H9 (cell line): ENCODE data around the gene BUB1. TPM values are rescaled to one million over a fixed set of nuclear protein-coding genes. Genes with fewer than 3 reads are reported as not detected.
"Not testable (repeated sequence)": the region's sequence is repeated elsewhere in the genome, so short reads cannot be mapped to it uniquely, and the experiment has no call there.

Experiments used
- DNase-seq: peaks from one replicate; pipeline ENCODE4 v3.0.0-alpha.2; 2017
- H2AFZ ChIP-seq: one replicate; pipeline ENCODE4 v1.6.1; 2013; ENCODE audit warnings: mild to moderate bottlenecking, low read length, control low read depth, moderate library complexity
- H2AK5ac ChIP-seq: 2 replicates; pipeline ENCODE4 v1.6.1; 2013; ENCODE audit warnings: low read length, control low read depth, mixed read lengths; ENCODE audit not compliant: insufficient read length
- H2BK120ac ChIP-seq: one replicate; pipeline ENCODE4 v1.6.1; 2013; ENCODE audit warnings: low read depth, mild to moderate bottlenecking, low read length, control low read depth, inconsistent platforms; ENCODE audit not compliant: poor library complexity, severe bottlenecking
- H2BK12ac ChIP-seq: 2 replicates; pipeline ENCODE4 v1.6.1; 2013; ENCODE audit warnings: low read length, control low read depth, mixed read lengths, low read depth; ENCODE audit not compliant: insufficient read length
- H2BK15ac ChIP-seq: 2 replicates; pipeline ENCODE4 v1.6.1; 2013; ENCODE audit warnings: low read depth, low read length, control low read depth
- H2BK20ac ChIP-seq: one replicate; pipeline ENCODE4 v1.6.1; 2013; ENCODE audit warnings: low read depth, mild to moderate bottlenecking, low read length, control low read depth, inconsistent platforms; ENCODE audit not compliant: poor library complexity, severe bottlenecking
- H2BK5ac ChIP-seq: 2 replicates; pipeline ENCODE4 v1.6.1; 2013; ENCODE audit warnings: low read length, control low read depth, mixed read lengths; ENCODE audit not compliant: insufficient read length
- H3K14ac ChIP-seq: 2 replicates; pipeline ENCODE4 v1.6.1; 2013; ENCODE audit warnings: low read length, control low read depth; ENCODE audit not compliant: insufficient read depth
- H3K18ac ChIP-seq: 2 replicates; pipeline ENCODE4 v1.6.1; 2013; ENCODE audit warnings: low read depth, mild to moderate bottlenecking, mixed read lengths, low read length, control low read depth; ENCODE audit not compliant: insufficient read length
- H3K23ac ChIP-seq: 2 replicates; pipeline ENCODE4 v1.6.1; 2013; ENCODE audit warnings: low read length, control low read depth, mixed read lengths, low read depth; ENCODE audit not compliant: insufficient read length
- H3K23me2 ChIP-seq: 2 replicates; pipeline ENCODE4 v1.6.1; 2013; ENCODE audit warnings: low read depth, mild to moderate bottlenecking, mixed read lengths, low read length, control low read depth; ENCODE audit not compliant: insufficient read length, poor library complexity, severe bottlenecking
- H3K27ac ChIP-seq: 2 replicates; pipeline ENCODE4 v1.5.1; 2013; ENCODE audit warnings: low read length, control low read depth, mixed read lengths, low read depth; ENCODE audit not compliant: insufficient read length
- H3K27me3 ChIP-seq: 2 replicates; pipeline ENCODE4 v1.6.1; 2013; ENCODE audit warnings: low read length, control low read depth, inconsistent platforms; ENCODE audit not compliant: insufficient read depth
- H3K4ac ChIP-seq: 2 replicates; pipeline ENCODE4 v1.6.1; 2013; ENCODE audit warnings: low read depth, mild to moderate bottlenecking, control low read depth, inconsistent platforms, low read length, moderate library complexity
- H3K4me1 ChIP-seq: 2 replicates; pipeline ENCODE4 v1.6.1; 2013; ENCODE audit warnings: low read length, control low read depth, inconsistent platforms; ENCODE audit not compliant: insufficient read depth
- H3K4me2 ChIP-seq: 2 replicates; pipeline ENCODE4 v1.6.1; 2013; ENCODE audit warnings: low read length, control low read depth, mixed read lengths; ENCODE audit not compliant: insufficient read length, insufficient read depth
- H3K56ac ChIP-seq: 2 replicates; pipeline ENCODE4 v1.6.1; 2013; ENCODE audit warnings: low read depth, mild to moderate bottlenecking, mixed read lengths, low read length, control low read depth; ENCODE audit not compliant: insufficient read length
- H3K79me1 ChIP-seq: 2 replicates; pipeline ENCODE4 v1.6.1; 2013; ENCODE audit warnings: low read depth, mild to moderate bottlenecking, moderate library complexity, low read length, control low read depth, inconsistent platforms; ENCODE audit not compliant: insufficient read depth, poor library complexity, severe bottlenecking
- H3K79me2 ChIP-seq: 2 replicates; pipeline ENCODE4 v1.6.1; 2013; ENCODE audit warnings: low read length, control low read depth, inconsistent platforms; ENCODE audit not compliant: insufficient read depth
- H3K9ac ChIP-seq: 2 replicates; pipeline ENCODE4 v1.6.1; 2013; ENCODE audit warnings: low read length, control low read depth, mixed read lengths; ENCODE audit not compliant: insufficient read length; ENCODE audit errors: extremely low read depth
- H3K9me3 ChIP-seq: one replicate; pipeline ENCODE4 v1.6.1; 2013; ENCODE audit warnings: low read depth, low read length, inconsistent platforms; ENCODE audit not compliant: control insufficient read depth
- H3T11ph ChIP-seq: one replicate; pipeline ENCODE4 v1.6.1; 2013; ENCODE audit warnings: mild to moderate bottlenecking, low read length, control low read depth, inconsistent platforms
- H4K20me1 ChIP-seq: one replicate; pipeline ENCODE4 v1.6.1; 2013; ENCODE audit not compliant: control insufficient read depth, insufficient read length, insufficient read depth
- H4K5ac ChIP-seq: 2 replicates; pipeline ENCODE4 v1.6.1; 2013; ENCODE audit warnings: low read depth, mild to moderate bottlenecking, mixed read lengths, low read length, control low read depth; ENCODE audit not compliant: insufficient read length
- H4K8ac ChIP-seq: replicated peaks from 2 replicates; pipeline ENCODE4 v1.6.1; 2013; ENCODE audit warnings: low read length, control low read depth, mixed read lengths, low read depth; ENCODE audit not compliant: insufficient read length
- H4K91ac ChIP-seq: 2 replicates; pipeline ENCODE4 v1.6.1; 2013; ENCODE audit warnings: low read depth, mild to moderate bottlenecking, moderate library complexity, mixed read lengths, low read length, control low read depth; ENCODE audit not compliant: insufficient read length
- H3K27ac Mint-ChIP-seq, 3 experiments: 2 replicates in 2 of 3; 3 replicates in 1 of 3; pipeline ENCODE4 v1.8.0; 2020 to 2021; ENCODE audit warnings: mixed read lengths in 3 of 3, mild to moderate bottlenecking in 1 of 3, moderate library complexity in 1 of 3
- H3K27me3 Mint-ChIP-seq: 2 replicates; pipeline ENCODE4 v1.8.0; 2021; ENCODE audit warnings: low read depth, mild to moderate bottlenecking, moderate library complexity, mixed read lengths
- H3K36me3 Mint-ChIP-seq, 3 experiments: 2 replicates in 2 of 3; 3 replicates in 1 of 3; pipeline ENCODE4 v1.8.0; 2020 to 2021; ENCODE audit warnings: low read depth in 3 of 3, mixed read lengths in 3 of 3; ENCODE audit not compliant: insufficient read depth in 1 of 3
- H3K4me1 Mint-ChIP-seq, 2 experiments: 2 replicates each; pipeline ENCODE4 v1.8.0; 2020; ENCODE audit warnings: mixed read lengths in 2 of 2
- H3K4me3 Mint-ChIP-seq, 2 experiments: 2 replicates in 1 of 2; 3 replicates in 1 of 2; pipeline ENCODE4 v1.8.0; 2020 to 2021; ENCODE audit warnings: mild to moderate bottlenecking in 2 of 2, mixed read lengths in 2 of 2, moderate library complexity in 1 of 2
- H3K9me3 Mint-ChIP-seq, 2 experiments: 2 replicates in 1 of 2; 3 replicates in 1 of 2; pipeline ENCODE4 v1.8.0; 2020; ENCODE audit warnings: mild to moderate bottlenecking in 2 of 2, mixed read lengths in 2 of 2, moderate library complexity in 1 of 2
- WGBS: extraction: QIAGEN DNeasy Blood & Tissue Kit; methylation state at CpG from one replicate; pipeline ENCODE4 v1.1.7; 2013; ENCODE audit warnings: missing lambda C conversion rate, low lambda C conversion rate, mixed read lengths; ENCODE audit not compliant: insufficient read length; ENCODE audit errors: extremely low coverage; 5-methylcytosine and 5-hydroxymethylcytosine counted together
- total RNA-seq: library from RNA; stranded (reverse); gene quantifications from 2 replicates; pipeline ENCODE4 v1.2.1, GENCODE V29; 2021

BUB1 gene
- total RNA-seq, 1 experiment from 2014 or later, result 144 TPM

DNA sequence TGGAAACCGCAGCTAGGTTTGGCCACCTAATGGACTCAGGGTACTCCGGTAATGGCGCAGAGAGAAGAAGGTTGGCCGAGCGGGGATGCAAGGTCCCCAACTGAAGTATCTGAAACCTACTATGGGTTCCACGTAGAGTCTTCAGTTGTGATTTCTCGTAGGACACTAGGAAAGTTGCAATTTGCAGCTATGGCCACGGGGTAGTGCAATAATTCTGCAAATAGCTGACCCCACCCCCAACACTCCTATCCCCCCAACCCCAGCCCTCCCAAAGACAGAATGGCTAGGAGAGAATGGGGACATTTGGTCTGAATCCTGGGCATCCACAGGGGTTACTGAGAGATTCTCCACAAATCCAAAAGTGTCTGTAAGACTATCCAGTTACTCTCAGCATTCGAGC, 75.7 kb downstream of the BUB1 start:
- H2BK5ac ChIP-seq, H3K14ac ChIP-seq, H2AFZ ChIP-seq, H2BK12ac ChIP-seq, H2AK5ac ChIP-seq, H4K20me1 ChIP-seq, H3K4me2 ChIP-seq, H3K9me3 Mint-ChIP-seq, H3T11ph ChIP-seq, H4K91ac ChIP-seq, DNase-seq, H3K79me2 ChIP-seq, H3K23me2 ChIP-seq, H3K4ac ChIP-seq, H2BK120ac ChIP-seq, H4K5ac ChIP-seq, H3K4me1 ChIP-seq, H3K4me3 Mint-ChIP-seq, H2BK20ac ChIP-seq, H3K18ac ChIP-seq, H3K56ac ChIP-seq, H3K36me3 Mint-ChIP-seq, H3K27ac Mint-ChIP-seq, H3K27me3 Mint-ChIP-seq, H3K9me3 ChIP-seq, H3K23ac ChIP-seq, H3K27me3 ChIP-seq, H3K79me1 ChIP-seq, H2BK15ac ChIP-seq, H4K8ac ChIP-seq, H3K9ac ChIP-seq, H3K27ac ChIP-seq, H3K4me1 Mint-ChIP-seq: not testable (repeated sequence)
- no CpG with 5 or more reads among the region's 9 CpGs for WGBS

GRCh38 chr2:110591973-110592372, 85.9 kb downstream of the BUB1 start:
- H2BK12ac ChIP-seq, H3K36me3 Mint-ChIP-seq, H3K27me3 ChIP-seq, H2BK5ac ChIP-seq, H3K23me2 ChIP-seq, H3K9ac ChIP-seq, H4K20me1 ChIP-seq, H2AFZ ChIP-seq, H4K8ac ChIP-seq, DNase-seq, H3K4ac ChIP-seq, H2BK120ac ChIP-seq, H3K4me1 ChIP-seq, H2BK20ac ChIP-seq, H3T11ph ChIP-seq, H2AK5ac ChIP-seq, H3K4me3 Mint-ChIP-seq, H4K91ac ChIP-seq, H3K23ac ChIP-seq, H4K5ac ChIP-seq, H3K27me3 Mint-ChIP-seq, H3K18ac ChIP-seq, H3K9me3 Mint-ChIP-seq, H3K27ac ChIP-seq, H3K4me1 Mint-ChIP-seq, H3K79me2 ChIP-seq, H3K56ac ChIP-seq, H3K27ac Mint-ChIP-seq, H3K79me1 ChIP-seq, H3K9me3 ChIP-seq, H2BK15ac ChIP-seq, H3K4me2 ChIP-seq, H3K14ac ChIP-seq: not testable (repeated sequence)
- no CpG with 5 or more reads among the region's 2 CpGs for WGBS
